ENCODE results near the gene TRPM5. TPM values are rescaled to one million over a fixed set of nuclear protein-coding genes. Genes with fewer than 3 reads are reported as not detected.

The TRPM5 gene
- total RNA-seq, 3 donors from 2014 or later: 2.2 to 3.7 (median 2.5) TPM

- no peak for TF ChIP-seq CTCF (IDR thresholded peaks at IDR 0.05)
- H3K36me3 ChIP-seq (ENCODE audit: low read depth): no peaks in the 10 kb centered on the region
- no peaks in the 10 kb centered on the region for H3K9me3 ChIP-seq
- ATAC-seq (no peak), DNase-seq (peak in 1 of 3 donors; percentile 31)
- peaks cover 18% of the 10 kb centered on the region for H3K4me1 ChIP-seq (ENCODE audit: low read depth)
- no peak overlapping the region for H3K4me3 ChIP-seq
- intact Hi-C loops (cut with DNase I, micrococcal nuclease): no loop called here
Observed at GRCh38 chr11:2447951-2448650, 3.8 kb upstream of the TRPM5 start.

- no peak for TF ChIP-seq CTCF (IDR thresholded peaks at IDR 0.05)
- Histone ChIP-seq H3K9me3 (no peaks in the 10 kb centered on the region), H3K4me3 (no peak overlapping the region), H3K36me3 (ENCODE audit: low read depth) (no peaks in the 10 kb centered on the region), H3K4me1 (ENCODE audit: low read depth) (peaks cover 24% of the 10 kb centered on the region)
- no peak for ATAC-seq
- peak in 2 of 3 donors; percentile 22 to 58 for DNase-seq
- intact Hi-C loops (cut with DNase I, micrococcal nuclease): no loop called here
Observed at GRCh38 chr11:2447253-2447950, 3.1 kb upstream of the TRPM5 start.

- no peak for TF ChIP-seq CTCF (IDR thresholded peaks at IDR 0.05)
- intact Hi-C loops (cut with DNase I, micrococcal nuclease): no loop called here
- ATAC-seq (peak; percentile 27), DNase-seq (peak; percentile 44 to 83 (median 52))
- peaks cover 25% of the 10 kb centered on the region for H3K4me1 ChIP-seq (ENCODE audit: low read depth)
- no peak overlapping the region for H3K4me3 ChIP-seq
- no peaks in the 10 kb centered on the region for H3K36me3 ChIP-seq (ENCODE audit: low read depth)
- no peaks in the 10 kb centered on the region for H3K9me3 ChIP-seq
Observed at GRCh38 chr11:2446590-2447252, 2.4 kb upstream of the TRPM5 start.

GRCh38 chr11:2445746-2446551 lies 1.6 kb upstream of the TRPM5 start:
- no peak for TF ChIP-seq CTCF (IDR thresholded peaks at IDR 0.05)
- Histone ChIP-seq H3K36me3 (ENCODE audit: low read depth) (no peaks in the 10 kb centered on the region), H3K4me1 (ENCODE audit: low read depth) (peaks cover 33% of the 10 kb centered on the region), H3K9me3 (no peaks in the 10 kb centered on the region), H3K4me3 (no peak overlapping the region)
- ATAC-seq (peak; percentile 43), DNase-seq (peak; percentile 47 to 76 (median 68))
- intact Hi-C loops (cut with DNase I, micrococcal nuclease): no loop called here
